Measurements from ENCODE around the gene SCAP. TPM values are rescaled to one million over a fixed set of nuclear protein-coding genes. Genes with fewer than 3 reads are reported as not detected.

Gene SCAP
- total RNA-seq, 1 donor from 2014 or later = 84.3 TPM

GRCh38 chr3:47416041-47416440, 59.7 kb downstream of the SCAP start:
- DNase-seq (no peak), ATAC-seq (ENCODE audit: low read depth) (no peak)
- Mint-ChIP-seq H3K27me3 (no peaks in the 10 kb centered on the region), H3K27ac (no peak overlapping the region), H3K36me3 (ENCODE audit: low read depth) (peaks cover 70% of the 10 kb centered on the region), H3K9me3 (no peaks in the 10 kb centered on the region), H3K4me1 (peaks cover 24% of the 10 kb centered on the region), H3K4me3 (no peak overlapping the region)
- CTCF ChIA-PET = no interaction called here
- POLR2A ChIA-PET = no interaction called here
- intact Hi-C loops (cut with micrococcal nuclease) = no loop called here
- TF ChIP-seq CTCF (IDR thresholded peaks at IDR 0.05) = no peak

- Mint-ChIP-seq H3K4me1 (peaks cover 20% of the 10 kb centered on the region), H3K9me3 (no peaks in the 10 kb centered on the region), H3K4me3 (no peak overlapping the region), H3K27ac (no peak overlapping the region), H3K36me3 (ENCODE audit: low read depth) (peaks cover 66% of the 10 kb centered on the region), H3K27me3 (no peaks in the 10 kb centered on the region)
- intact Hi-C loops (cut with micrococcal nuclease) = no loop called here
- ChIA-PET POLR2A (no interaction called here), CTCF (no interaction called here)
- TF ChIP-seq CTCF (IDR thresholded peaks at IDR 0.05) = no peak
- ATAC-seq (ENCODE audit: low read depth) = no peak
- no peak for DNase-seq
Measured at GRCh38 chr3:47414666-47415587, 60.8 kb downstream of the SCAP start.

DNA sequence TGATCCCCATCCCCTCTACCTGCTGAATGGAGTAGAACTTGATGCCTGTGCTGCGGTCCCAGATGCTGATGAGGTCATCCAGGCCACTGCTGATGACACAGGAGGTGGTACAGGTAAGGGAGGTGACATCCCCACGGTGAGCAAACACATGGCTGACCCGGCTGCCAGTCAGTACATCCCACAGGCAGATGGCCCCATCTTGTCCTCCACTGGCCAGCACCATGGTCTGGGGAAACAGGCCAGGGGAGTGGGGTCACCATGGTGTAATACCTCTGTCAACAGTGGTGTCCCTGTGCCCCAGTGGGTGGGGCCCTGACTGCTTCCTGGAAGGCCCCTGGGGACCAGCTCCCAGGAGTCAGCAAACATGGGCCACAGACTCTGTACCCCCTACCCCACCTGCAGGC, 61.6 kb downstream of the SCAP start:
- no peak for TF ChIP-seq CTCF (IDR thresholded peaks at IDR 0.05)
- ChIA-PET POLR2A (no interaction called here), CTCF (no interaction called here)
- H3K27me3 Mint-ChIP-seq = no peaks in the 10 kb centered on the region
- no peak overlapping the region for H3K27ac Mint-ChIP-seq
- intact Hi-C loops (cut with micrococcal nuclease) = no loop called here
- peak; percentile 28 for ATAC-seq (ENCODE audit: low read depth)
- no peaks in the 10 kb centered on the region for H3K9me3 Mint-ChIP-seq
- DNase-seq = no peak
- no peak overlapping the region for H3K4me3 Mint-ChIP-seq
- H3K36me3 Mint-ChIP-seq (ENCODE audit: low read depth) = peaks cover 67% of the 10 kb centered on the region
- peaks cover 20% of the 10 kb centered on the region for H3K4me1 Mint-ChIP-seq

DNA sequence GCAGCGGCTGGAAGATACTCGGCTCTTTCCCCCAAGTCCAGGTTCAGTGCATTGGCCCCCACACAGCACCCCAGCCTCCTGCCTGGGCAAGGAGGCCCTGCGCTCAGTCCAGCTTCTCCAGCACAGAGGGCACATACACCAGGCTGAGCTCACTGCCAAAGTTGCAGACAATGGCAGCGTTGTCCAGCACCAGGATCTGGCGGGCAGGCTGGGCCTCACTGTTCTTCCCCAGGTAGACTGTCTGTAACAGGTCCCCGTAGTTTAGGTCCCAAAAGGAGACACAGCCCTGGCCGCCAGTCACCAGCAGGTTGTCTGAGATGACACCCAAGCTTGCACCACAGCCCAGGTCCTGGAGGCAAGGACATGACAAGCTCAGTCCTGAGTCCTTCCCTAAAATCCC, 62.0 kb downstream of the SCAP start:
- Mint-ChIP-seq H3K27ac (no peak overlapping the region), H3K36me3 (ENCODE audit: low read depth) (peaks cover 65% of the 10 kb centered on the region), H3K4me3 (no peak overlapping the region), H3K27me3 (no peaks in the 10 kb centered on the region), H3K4me1 (peaks cover 20% of the 10 kb centered on the region), H3K9me3 (no peaks in the 10 kb centered on the region)
- ChIA-PET POLR2A (interaction anchor here (0.5 kb wide), 1 partner anchor 224 kb away, joined by 3 read pairs; no protein-coding TSS in a partner anchor), CTCF (no interaction called here)
- intact Hi-C loops (cut with micrococcal nuclease) = no loop called here
- TF ChIP-seq CTCF (IDR thresholded peaks at IDR 0.05) = no peak
- DNase-seq (no peak), ATAC-seq (ENCODE audit: low read depth) (no peak)

DNA sequence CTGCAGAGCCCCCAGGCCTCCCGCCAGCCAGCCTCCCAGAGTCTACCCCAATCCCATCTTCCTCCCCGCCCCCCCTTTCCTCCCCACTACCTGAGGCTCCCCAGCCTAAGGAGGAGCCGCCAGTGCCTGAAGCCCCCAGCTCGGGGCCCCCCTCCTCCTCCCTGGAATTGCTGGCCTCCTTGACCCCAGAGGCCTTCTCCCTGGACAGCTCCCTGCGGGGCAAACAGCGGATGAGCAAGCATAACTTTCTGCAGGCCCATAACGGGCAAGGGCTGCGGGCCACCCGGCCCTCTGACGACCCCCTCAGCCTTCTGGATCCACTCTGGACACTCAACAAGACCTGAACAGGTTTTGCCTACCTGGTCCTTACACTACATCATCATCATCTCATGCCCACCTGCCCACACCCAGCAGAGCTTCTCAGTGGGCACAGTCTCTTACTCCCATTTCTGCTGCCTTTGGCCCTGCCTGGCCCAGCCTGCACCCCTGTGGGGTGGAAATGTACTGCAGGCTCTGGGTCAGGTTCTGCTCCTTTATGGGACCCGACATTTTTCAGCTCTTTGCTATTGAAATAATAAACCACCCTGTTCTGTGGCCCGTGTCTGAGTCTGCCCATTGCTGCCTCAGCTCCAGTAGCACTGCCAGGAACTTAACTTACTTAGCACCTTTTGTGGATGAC, 62.8 kb downstream of the SCAP start:
- ChIA-PET CTCF (no interaction called here), POLR2A (interaction anchor here (0.5 kb wide), 1 partner anchor 224 kb away, joined by 3 read pairs; no protein-coding TSS in a partner anchor)
- Mint-ChIP-seq H3K4me3 (no peak overlapping the region), H3K36me3 (ENCODE audit: low read depth) (peaks cover 71% of the 10 kb centered on the region), H3K27me3 (no peaks in the 10 kb centered on the region), H3K27ac (no peak overlapping the region), H3K4me1 (peaks cover 20% of the 10 kb centered on the region), H3K9me3 (no peaks in the 10 kb centered on the region)
- DNase-seq (no peak), ATAC-seq (ENCODE audit: low read depth) (no peak)
- TF ChIP-seq CTCF (IDR thresholded peaks at IDR 0.05) = no peak
- intact Hi-C loops (cut with micrococcal nuclease) = no loop called here
